Left forelimb (tissue), 1 donor: ENCODE results near the gene CENPE.

ENCODE experiments used
- DNase-seq: peaks from one replicate; pipeline ENCODE4 v3.0.0-alpha.2; 2018; ENCODE audit warnings: low spot score

CENPE gene

DNA sequence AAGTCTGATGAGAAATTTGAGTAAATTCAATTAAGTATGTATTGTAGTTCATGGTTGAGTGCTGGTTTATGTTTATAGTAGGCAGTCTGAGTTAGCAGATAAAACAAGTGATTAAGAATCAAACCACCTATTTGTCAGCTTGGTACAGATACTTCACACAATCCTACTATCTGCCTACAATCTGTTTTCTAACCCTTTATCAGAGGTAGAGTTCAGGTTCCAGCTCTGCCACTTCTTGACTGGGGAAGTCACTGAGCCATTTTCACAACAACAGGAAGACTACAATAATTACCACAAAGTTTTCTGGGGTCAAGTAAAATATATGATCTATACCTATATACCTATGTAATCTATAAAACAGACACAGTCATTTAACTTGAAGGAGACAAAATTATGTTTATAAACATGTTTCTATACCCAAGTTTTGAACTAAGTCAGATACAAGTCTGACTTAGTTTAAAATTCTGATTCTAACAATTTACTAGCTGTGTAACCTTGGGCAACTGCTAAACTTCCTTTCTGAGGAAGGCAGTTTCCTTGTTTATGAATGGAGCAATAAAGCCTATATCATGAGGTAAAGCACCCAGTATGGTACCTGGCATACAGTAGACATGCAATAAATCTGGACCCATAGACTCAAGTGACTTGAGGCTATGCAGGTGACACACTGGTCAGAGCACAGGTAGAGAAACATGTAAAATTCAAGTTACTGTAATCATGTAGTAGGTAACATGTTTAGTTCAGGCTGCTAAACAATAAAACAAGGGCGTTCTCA lies 61.3 kb downstream of the CENPE start:
- no peak for DNase-seq

- DNase-seq = no peak
Measured at GRCh38 chr4:103129174-103129573, 69.0 kb downstream of the CENPE start.

GRCh38 chr4:103126126-103126525 lies 72.0 kb downstream of the CENPE start:
- DNase-seq = no peak

DNA sequence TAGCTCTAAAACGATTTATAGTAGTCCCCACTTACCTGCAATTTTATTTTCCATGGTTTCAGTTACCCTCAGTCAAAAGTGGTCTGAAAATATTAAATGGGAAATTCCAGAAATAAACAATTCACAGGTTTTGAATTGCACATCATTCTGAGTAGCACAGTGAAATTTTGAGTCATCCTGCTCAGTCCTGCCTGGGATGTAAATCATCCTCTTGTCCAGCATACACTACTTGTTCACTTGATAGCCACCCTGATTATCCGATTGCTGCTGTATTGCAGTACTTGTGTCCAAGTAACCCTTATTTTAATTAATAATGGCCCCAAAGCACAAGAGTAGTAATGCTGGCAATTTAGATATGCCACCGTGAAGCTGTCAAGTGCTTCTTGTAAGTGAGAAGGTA lies 75.0 kb downstream of the CENPE start:
- DNase-seq = no peak

- no peak for DNase-seq
Measured at GRCh38 chr4:103118166-103118565, 80.0 kb downstream of the CENPE start.

DNA sequence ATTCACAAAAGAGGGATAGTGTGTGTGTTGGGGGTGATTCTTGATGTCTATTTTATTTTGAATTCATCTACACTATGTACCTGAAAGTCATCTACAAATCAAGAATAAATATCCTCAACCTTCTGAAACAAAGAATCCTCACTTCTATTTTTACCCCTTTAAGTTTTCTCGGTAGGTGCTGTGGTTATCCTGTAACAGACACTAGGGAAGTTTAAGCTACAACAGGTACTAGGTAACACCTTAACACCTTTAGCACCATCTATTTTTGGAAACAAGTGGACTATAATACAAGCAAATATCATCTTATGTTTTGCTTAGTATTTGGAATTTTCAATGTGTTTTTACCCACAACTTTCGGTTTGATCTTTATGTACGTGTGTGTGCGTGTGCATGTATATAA lies 86.5 kb downstream of the CENPE start:
- no peak for DNase-seq

DNA sequence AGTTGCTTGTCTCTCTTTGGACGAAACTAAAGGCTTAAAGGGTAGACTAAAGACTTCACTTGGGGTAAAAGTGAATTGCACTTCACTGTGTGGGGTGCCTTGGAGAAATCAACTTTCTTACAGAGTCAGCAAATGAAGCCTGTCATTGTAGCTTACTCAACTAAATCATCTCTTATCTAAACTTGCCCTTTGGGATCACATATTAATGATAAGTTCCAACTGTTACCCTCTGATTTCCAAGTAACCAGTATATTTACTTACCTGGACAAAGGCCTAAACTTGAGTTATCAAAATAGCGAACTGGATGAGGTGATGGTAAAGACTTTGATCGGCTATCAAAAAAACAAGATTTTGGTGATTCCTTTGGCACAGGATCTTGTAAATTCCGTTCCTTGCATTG lies 89.6 kb downstream of the CENPE start:
- DNase-seq = no peak

GRCh38 chr4:103105558-103106356 lies 92.4 kb downstream of the CENPE start:
- no peak for DNase-seq

GRCh38 chr4:103104886-103105285 lies 93.3 kb downstream of the CENPE start:
- no peak for DNase-seq

- DNase-seq = no peak
Measured at GRCh38 chr4:103100691-103101090, 97.5 kb downstream of the CENPE start.

DNA sequence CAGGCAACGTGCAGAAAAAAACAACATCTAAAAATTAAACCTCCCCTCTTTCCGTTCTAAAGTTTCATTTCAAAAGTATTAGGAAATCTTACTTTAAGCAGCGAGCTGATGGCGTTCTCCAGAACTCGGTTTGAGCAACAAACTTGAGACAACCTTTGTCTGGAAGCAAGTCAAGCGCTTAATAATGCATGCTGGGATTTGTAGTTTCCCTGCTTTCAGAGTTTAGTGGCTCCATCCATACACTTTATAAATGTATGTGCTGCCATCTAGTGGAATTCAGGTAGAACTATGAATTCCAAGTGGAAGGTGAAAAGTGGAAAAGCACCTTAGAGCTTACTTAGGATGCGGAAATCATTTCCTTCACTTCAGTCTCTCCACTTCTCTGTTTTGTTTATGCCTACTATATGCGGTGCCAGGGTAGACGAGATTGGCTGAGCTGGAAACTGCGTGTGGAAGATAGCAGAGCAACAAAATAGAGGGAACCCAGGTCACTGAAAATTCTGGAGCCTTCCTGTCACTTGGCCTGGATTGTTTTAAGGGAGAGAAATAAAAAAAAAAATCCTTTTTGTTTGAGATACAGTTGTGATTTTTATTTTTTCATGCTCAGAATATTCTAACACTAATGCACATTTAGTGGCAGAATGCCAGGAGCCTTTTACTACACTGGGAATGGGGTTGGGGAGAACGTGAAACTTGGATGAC lies 98.3 kb downstream of the CENPE start, which contains the start of gene BDH2:
BDH2 (minus strand) TSS at position 144 of the 702 bp plus-strand sequence. CDS start 3,580 bp downstream, outside the sequence.
- no peak for DNase-seq

DNA sequence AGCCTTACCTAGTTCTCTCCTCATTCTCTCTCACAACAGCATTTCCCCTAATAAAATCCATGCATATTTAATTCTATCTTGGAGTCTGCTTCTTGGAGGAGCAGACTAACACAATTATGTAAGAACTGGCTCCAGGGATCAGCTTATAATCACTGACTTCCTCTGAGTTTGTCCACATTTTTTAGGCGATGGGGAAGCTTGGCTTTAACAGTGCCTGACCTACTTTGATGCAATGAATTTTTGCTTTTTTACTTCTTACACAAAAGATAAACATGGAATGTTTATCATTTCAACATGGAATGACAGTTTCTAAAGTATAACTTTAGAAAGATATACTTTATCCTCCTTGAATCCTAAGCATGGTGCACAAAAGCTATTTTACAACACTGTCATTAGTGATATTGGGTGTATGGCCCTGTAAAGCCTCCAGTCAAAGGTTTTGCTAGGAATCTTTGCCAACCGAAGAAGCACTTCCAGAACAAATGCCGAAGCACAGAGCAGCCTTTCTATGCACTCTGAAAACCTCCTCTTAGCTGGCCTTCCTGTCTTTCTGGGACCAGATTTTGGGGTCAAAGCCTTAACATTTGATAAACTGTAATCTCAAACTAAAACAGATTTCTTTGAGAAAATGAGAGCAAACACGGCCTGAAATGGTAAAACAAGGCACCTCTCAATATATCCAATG lies 99.2 kb downstream of the CENPE start:
- no peak for DNase-seq

DNA sequence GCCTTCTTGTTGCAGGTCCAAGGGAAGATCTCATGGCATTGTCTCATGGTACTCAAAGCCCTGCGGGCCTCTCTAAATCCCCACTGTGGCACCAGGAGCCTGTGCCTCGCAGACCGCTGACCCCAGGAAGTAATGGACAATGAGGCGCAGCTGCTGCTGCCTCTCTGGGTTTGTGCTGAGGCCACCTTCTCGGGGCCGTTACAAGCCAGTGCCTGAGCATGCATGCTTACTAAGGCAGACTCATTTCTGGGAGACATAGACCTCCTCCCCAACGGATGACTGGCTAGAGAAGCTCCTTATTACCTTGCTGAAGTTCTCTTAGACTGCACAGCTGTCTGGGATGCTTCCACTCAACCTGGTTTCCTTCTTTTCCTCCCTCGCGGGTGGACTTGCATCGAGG lies 99.8 kb downstream of the CENPE start:
- no peak for DNase-seq

GRCh38 chr4:103097112-103097511 lies 101.0 kb downstream of the CENPE start:
- no peak for DNase-seq

DNA sequence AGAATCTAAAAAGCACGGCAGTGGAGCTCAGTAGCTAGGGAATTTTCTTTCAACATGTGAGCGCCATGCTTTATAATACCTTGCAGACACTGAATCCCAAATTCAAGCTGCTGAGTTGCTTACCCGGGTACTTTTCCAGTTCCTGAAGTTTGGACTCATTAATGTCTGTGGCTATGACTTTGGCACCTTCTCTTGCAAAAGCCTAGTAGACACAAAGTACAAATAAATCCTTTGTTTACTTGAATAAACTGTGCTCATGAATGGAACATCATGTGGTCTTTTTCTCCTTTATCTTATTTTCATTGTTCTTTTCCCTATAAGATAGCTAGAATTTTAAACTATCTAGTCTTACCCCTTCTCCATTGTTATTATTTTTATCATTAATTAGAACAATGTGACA lies 103.1 kb downstream of the CENPE start:
- no peak for DNase-seq

DNA sequence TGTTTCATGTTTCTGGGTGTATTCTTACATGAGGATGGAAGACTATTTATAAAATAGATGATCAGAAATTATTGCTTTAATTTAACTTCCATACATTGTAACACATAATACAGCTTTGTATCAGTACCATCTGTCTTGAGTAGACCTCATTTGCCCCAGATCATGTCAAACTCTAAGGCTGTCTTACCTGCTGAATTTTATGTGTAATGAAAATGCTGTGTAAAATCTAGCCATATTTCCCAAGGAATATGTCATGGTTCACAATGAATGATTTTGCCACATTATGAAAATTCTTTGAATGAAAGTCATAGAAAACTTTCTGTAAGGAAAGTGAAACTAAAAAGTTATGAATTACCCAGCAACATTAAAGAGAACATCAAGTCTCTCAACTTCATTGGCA lies 105.9 kb downstream of the CENPE start:
- DNase-seq = no peak

DNA sequence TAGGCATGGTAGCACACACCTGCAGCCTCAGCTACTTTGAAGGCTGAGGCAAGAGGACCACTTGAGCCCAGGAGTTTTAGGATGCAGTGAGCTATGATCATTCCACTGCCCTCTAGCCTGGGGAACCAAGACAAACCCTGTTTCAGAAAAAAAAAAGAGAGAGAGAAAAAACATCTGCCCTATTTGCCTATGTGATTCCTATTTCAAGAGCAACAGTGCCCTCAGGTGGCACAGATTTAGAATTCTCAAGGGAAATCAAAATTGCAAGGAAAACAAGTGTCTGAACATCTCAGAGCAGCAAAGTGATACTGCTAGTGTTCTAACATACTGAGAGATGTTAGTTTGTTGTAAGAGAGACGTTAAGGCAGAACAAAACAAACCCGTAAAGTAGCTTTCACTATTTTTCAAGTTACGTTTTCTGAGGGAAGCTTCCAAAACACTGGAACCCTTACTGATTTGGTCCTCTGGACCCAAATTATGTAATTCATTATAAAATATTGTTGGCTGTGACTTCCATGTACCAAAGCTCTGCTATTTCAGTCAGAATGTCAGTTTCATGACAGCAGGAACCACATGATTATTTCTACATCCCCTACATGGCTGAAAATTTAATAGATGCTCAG lies 106.4 kb downstream of the CENPE start:
- no peak for DNase-seq

GRCh38 chr4:103089481-103089880 lies 108.7 kb downstream of the CENPE start:
- DNase-seq = no peak

DNA sequence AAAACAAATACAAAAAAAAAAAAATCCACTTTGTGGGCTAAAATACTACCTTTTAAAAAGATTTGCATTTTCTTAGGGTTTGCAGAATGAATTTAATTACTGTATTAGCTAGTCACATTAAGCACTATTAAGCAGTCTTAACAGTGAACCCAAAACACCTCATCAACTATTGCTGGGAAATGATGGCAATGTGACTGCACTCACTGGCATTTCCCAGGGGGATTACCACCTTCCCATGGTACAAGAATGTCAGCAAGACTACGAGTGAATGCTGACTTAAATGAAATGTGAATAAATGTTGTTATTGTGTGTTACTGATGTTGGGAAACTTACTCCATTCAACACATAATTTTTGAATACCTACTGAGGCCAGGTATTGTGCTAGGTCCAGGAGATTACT lies 111.6 kb downstream of the CENPE start:
- DNase-seq = no peak

- no peak for DNase-seq
Measured at GRCh38 chr4:103085555-103086196, 112.5 kb downstream of the CENPE start.

GRCh38 chr4:103079621-103080020 lies 118.5 kb downstream of the CENPE start:
- no peak for DNase-seq
